ENCODE measurements around the gene RAD51AP2.

RAD51AP2 gene

DNA sequence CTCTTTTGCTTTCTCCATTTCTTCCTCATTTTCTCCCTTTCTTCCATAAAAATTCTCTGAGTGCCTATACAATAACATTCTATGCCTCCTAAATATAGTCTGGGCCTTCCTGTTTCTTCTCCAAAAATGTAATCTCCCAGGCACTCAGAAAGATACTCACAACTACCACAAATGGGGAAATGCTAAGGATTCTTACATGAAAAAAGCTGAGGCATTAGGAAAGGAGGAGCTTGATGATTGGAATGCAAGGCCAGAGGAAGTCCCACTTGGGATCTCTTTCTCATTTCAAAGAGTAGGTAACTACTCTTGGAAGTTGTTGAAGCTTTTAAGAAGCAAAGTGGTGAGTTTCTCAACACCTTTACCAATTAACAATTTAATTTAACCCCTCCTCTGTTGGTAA, 25.6 kb upstream of the RAD51AP2 start:
- Histone ChIP-seq H3K27ac (ENCODE audit: low read length) (no peak overlapping the region), H3K4me1 (ENCODE audit: control insufficient read depth in 1 of 2, insufficient read depth in 2 of 2, low read length in 2 of 2) (peaks cover 0 to 25% of the 10 kb centered on the region in 2 donors)

DNA sequence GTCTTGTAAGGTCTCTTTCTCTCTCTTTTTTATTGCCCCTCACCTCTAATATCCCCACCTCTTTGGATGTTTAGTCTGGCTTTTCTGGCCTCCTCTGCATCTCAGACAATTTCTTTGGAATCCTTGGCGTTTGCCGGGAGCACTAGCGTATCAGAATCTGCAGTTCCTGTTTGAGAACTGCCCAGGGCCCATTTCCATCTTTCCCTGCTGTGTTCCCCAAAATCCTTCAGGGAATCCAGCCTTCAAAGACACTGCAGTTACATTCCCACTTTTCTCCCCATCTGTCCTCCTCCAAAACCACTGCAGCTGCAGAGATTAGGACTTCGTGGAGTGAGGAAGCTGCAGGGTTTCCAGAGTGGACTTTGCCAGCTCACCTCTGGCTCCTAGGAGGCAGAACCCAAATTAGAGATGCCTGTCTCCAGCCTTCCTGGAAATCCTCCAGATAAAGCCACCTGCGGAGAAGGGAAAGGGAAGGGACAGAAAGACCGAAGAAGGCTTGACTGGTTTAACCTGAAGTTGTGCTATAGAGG, 25.0 kb upstream of the RAD51AP2 start:
- Histone ChIP-seq H3K27ac (ENCODE audit: low read length) (no peak overlapping the region), H3K4me3 (ENCODE audit: low read depth in 1 of 2, low read length in 2 of 2) (no peak overlapping the region), H3K4me1 (ENCODE audit: control insufficient read depth in 1 of 2, insufficient read depth in 2 of 2, low read length in 2 of 2) (peaks cover 0 to 28% of the 10 kb centered on the region in 2 donors), H3K27me3 (ENCODE audit: low read depth, low read length) (peaks cover 16% of the 10 kb centered on the region), H3K9me3 (ENCODE audit: control insufficient read depth in 1 of 2, low read length in 2 of 2) (no peaks in the 10 kb centered on the region), H3K36me3 (ENCODE audit: control insufficient read depth in 1 of 2, insufficient read depth in 2 of 2, low read length in 2 of 2) (no peaks in the 10 kb centered on the region)

More for the DNA sequence above, 25.6 kb upstream of the RAD51AP2 start:
- Histone ChIP-seq H3K9me3 (ENCODE audit: control insufficient read depth in 1 of 2, low read length in 2 of 2) (no peaks in the 10 kb centered on the region), H3K27me3 (ENCODE audit: low read depth, low read length) (peaks cover 11% of the 10 kb centered on the region), H3K36me3 (ENCODE audit: control insufficient read depth in 1 of 2, insufficient read depth in 2 of 2, low read length in 2 of 2) (no peaks in the 10 kb centered on the region), H3K4me3 (ENCODE audit: low read depth in 1 of 2, low read length in 2 of 2) (no peak overlapping the region)

DNA sequence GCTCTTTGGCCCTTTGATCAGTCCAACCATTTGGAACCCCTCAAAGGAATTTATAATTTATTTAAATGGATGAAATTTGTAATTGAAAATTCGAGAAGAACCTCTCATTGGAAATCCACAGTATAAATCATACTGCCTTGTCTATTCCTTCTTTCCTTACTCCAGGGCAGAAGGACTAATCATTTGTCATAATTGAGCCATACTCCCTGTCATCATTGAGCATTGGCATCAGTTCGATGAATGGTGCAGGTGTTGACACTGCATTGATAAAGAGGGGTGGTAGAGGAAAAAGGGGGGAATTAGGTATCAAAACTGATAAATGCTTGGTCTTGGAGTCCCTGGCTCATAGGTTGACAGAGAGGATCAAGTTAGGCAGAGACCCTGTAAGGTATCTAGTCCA, 24.2 kb upstream of the RAD51AP2 start:
- Histone ChIP-seq H3K4me3 (ENCODE audit: low read depth in 1 of 2, low read length in 2 of 2) (no peak overlapping the region), H3K4me1 (ENCODE audit: control insufficient read depth in 1 of 2, insufficient read depth in 2 of 2, low read length in 2 of 2) (peaks cover 0 to 32% of the 10 kb centered on the region in 2 donors), H3K36me3 (ENCODE audit: control insufficient read depth in 1 of 2, insufficient read depth in 2 of 2, low read length in 2 of 2) (no peaks in the 10 kb centered on the region), H3K27ac (ENCODE audit: low read length) (no peak overlapping the region), H3K27me3 (ENCODE audit: low read depth, low read length) (peaks cover 21% of the 10 kb centered on the region), H3K9me3 (ENCODE audit: control insufficient read depth in 1 of 2, low read length in 2 of 2) (no peaks in the 10 kb centered on the region)

DNA sequence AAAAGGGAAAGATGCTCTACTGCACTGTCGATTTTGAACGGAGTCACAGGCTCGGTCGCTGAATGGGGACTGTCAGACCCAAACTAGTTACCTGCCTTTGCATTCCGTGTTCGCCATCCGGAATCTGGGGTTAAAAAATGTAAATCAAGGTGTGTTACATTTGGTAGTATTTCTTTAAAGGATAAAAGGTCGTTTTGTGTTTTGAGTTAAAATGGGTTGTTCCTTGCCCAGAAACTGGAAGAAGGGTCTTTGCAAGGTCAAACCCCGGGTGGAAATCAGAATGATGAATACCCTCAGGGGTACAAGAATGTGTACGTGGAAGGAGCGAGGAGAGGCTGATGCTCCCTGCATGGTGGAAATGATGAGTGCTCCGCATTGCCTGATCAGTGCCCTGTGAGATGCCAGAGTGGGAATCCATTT, 23.3 kb upstream of the RAD51AP2 start:
- Histone ChIP-seq H3K27ac (ENCODE audit: low read length) (no peak overlapping the region), H3K9me3 (ENCODE audit: control insufficient read depth in 1 of 2, low read length in 2 of 2) (no peaks in the 10 kb centered on the region), H3K36me3 (ENCODE audit: control insufficient read depth in 1 of 2, insufficient read depth in 2 of 2, low read length in 2 of 2) (no peaks in the 10 kb centered on the region), H3K27me3 (ENCODE audit: low read depth, low read length) (peaks cover 21% of the 10 kb centered on the region), H3K4me3 (ENCODE audit: low read depth in 1 of 2, low read length in 2 of 2) (peak overlapping the region; percentile 59 to 82), H3K4me1 (ENCODE audit: control insufficient read depth in 1 of 2, insufficient read depth in 2 of 2, low read length in 2 of 2) (peaks cover 0 to 32% of the 10 kb centered on the region in 2 donors)

DNA sequence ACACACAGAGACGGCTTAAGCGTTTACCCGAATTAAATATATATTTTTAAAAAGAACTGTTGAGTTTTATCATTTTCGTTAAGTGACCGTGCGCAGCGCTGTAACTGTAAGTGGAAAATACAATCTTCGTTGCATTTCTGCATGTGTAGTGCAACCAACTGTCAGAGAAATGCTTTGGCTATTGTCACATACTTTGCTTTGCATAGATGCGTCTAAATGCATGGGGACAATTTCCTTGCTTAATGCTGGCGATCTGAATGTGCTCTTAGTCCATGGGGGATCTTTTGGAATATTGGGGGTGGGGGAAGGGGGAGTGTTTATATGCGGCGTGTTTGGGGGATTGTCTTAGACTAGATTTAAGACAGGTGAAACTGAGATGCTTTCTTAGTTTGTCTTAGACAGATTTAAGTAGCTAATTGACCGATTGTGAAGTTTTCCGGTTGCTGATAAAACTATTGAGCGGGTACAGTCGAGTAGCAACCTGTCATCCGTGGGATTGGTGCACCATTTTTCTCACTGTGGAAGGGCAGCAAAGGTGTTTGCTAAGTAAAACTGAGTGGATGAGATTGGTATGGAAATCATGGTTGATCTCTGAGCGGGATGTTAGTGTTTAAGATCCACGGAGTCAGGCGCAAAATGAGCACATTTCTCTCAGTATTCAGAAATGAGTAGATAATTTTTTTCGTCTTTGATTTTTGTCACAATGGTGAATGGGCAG, 22.7 kb upstream of the RAD51AP2 start:
- Histone ChIP-seq H3K36me3 (ENCODE audit: control insufficient read depth in 1 of 2, insufficient read depth in 2 of 2, low read length in 2 of 2) (no peaks in the 10 kb centered on the region), H3K9me3 (ENCODE audit: control insufficient read depth in 1 of 2, low read length in 2 of 2) (no peaks in the 10 kb centered on the region), H3K4me3 (ENCODE audit: low read depth in 1 of 2, low read length in 2 of 2) (peak overlapping the region; percentile 59 to 82), H3K27me3 (ENCODE audit: low read depth, low read length) (peaks cover 21% of the 10 kb centered on the region), H3K27ac (ENCODE audit: low read length) (no peak overlapping the region), H3K4me1 (ENCODE audit: control insufficient read depth in 1 of 2, insufficient read depth in 2 of 2, low read length in 2 of 2) (peaks cover 0 to 32% of the 10 kb centered on the region in 2 donors)

DNA sequence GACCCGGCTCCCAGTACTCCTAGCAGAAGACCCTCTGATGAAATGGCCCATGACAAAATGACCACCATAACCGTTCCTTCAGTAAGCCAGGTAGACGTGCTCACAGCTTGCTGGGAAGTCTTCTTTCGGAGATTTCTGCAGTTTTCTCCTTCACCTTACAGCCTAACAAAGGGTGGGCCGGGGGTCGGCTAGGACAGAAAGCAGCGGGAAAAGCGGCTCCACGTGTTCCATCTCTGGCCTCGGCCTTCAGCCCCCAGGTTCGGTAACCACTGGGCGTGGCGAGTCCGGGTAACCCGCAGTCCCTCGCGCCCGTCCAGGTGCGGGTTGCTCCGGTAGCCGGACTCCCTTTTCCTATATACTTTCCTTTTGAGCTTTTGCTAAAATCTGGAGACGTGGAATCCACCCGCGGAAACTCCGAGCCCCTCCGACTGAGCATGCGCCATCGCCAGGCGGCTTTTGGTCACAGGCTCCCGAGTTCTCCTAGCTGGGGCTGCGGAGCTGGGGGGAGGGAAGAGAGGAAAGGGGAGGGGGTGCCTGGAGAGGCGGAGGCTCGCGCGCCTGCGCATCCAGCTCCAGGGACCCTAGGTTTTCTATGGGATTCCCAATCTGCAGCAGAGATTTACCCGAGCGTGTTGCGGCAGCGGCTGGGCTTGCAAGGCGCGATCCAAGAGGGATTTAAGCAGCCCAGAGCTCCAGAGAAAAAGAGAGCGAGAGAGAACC, 22.0 kb upstream of the RAD51AP2 start, which contains the start of gene VSNL1:
VSNL1 (plus strand) TSS at position 604 of the 720 bp plus-strand sequence. CDS start 51,379 bp downstream, outside the sequence.
- Histone ChIP-seq H3K9me3 (ENCODE audit: control insufficient read depth in 1 of 2, low read length in 2 of 2) (no peaks in the 10 kb centered on the region), H3K27me3 (ENCODE audit: low read depth, low read length) (peaks cover 21% of the 10 kb centered on the region), H3K4me3 (ENCODE audit: low read depth in 1 of 2, low read length in 2 of 2) (peak within 1 kb of the TSS; percentile 59 to 82), H3K4me1 (ENCODE audit: control insufficient read depth in 1 of 2, insufficient read depth in 2 of 2, low read length in 2 of 2) (peaks cover 0 to 32% of the 10 kb centered on the region in 2 donors), H3K27ac (ENCODE audit: low read length) (no peak within 1 kb of the TSS), H3K36me3 (ENCODE audit: control insufficient read depth in 1 of 2, insufficient read depth in 2 of 2, low read length in 2 of 2) (no peaks in the 10 kb centered on the region)

DNA sequence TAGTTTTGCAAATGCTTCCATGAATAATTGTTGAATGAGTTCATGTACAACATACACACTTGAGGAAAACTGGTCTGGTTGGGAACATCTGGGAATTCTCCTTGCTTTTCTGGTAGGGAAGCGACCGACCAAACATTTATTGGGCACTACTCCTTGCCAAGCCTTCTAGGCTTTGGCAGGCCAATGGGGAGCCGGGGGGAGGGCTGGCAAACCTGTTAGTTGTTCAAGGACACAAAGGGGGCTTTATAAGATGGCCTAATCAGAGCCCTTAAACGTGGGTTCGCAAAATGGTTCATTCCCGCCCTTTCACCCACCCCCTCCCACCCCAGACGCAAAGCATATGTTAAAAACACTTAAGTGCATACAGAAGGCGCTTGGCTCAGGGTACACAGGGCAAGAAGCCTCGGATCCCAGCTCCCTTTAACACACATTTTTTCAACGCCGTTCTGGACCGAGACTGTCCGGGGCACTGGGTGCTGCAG, 21.4 kb upstream of the RAD51AP2 start:
- Histone ChIP-seq H3K4me3 (ENCODE audit: low read depth in 1 of 2, low read length in 2 of 2) (peak overlapping the region; percentile 59 to 82), H3K27ac (ENCODE audit: low read length) (no peak overlapping the region), H3K9me3 (ENCODE audit: control insufficient read depth in 1 of 2, low read length in 2 of 2) (no peaks in the 10 kb centered on the region), H3K4me1 (ENCODE audit: control insufficient read depth in 1 of 2, insufficient read depth in 2 of 2, low read length in 2 of 2) (peaks cover 0 to 32% of the 10 kb centered on the region in 2 donors), H3K27me3 (ENCODE audit: low read depth, low read length) (peaks cover 21% of the 10 kb centered on the region), H3K36me3 (ENCODE audit: control insufficient read depth in 1 of 2, insufficient read depth in 2 of 2, low read length in 2 of 2) (no peaks in the 10 kb centered on the region)

DNA sequence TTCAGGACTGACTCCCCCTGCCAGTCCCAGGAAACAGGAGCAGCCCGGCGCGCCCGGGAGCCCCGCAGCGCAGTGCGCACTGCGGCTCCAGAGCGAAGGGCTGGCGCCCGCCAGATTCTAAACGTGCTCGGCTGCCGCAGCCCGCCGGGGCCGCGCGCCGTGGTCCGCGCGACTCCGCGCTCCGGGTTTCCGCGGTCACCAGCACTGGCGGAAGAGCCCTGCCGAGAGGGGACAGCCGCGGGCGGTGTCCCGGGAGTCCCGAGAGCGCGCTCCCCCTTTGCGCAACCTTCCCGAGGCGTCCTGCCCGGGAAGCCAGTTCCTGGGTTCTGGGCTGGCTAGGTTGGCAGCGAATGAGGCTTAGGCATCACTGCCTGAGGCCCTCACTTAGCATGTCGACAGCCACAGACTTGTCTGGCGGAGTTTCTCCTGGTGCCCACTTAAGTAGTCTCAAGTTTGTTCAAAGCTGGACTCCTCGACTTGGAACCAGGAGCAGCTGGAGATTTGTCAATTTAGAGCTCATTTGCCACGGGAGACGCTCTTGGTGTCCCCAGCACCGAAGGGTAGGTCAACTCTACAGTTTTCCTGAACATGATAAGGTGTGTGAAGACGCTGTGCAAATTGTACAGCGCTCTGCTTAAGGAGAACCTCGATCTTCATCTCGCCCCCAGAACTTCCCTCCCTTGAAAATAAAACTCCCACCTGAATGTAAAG, 20.8 kb upstream of the RAD51AP2 start:
- H3K27me3 ChIP-seq (ENCODE audit: low read depth, low read length), result peaks cover 21% of the 10 kb centered on the region
- H3K36me3 ChIP-seq (ENCODE audit: control insufficient read depth in 1 of 2, insufficient read depth in 2 of 2, low read length in 2 of 2), result no peaks in the 10 kb centered on the region
- H3K4me3 ChIP-seq (ENCODE audit: low read depth in 1 of 2, low read length in 2 of 2), result peak overlapping the region; percentile 64 to 82
- H3K4me1 ChIP-seq (ENCODE audit: control insufficient read depth in 1 of 2, insufficient read depth in 2 of 2, low read length in 2 of 2), result peaks cover 0 to 32% of the 10 kb centered on the region in 2 donors
- H3K27ac ChIP-seq (ENCODE audit: low read length), result peak overlapping the region; percentile 33
- no peaks in the 10 kb centered on the region for H3K9me3 ChIP-seq (ENCODE audit: control insufficient read depth in 1 of 2, low read length in 2 of 2)

DNA sequence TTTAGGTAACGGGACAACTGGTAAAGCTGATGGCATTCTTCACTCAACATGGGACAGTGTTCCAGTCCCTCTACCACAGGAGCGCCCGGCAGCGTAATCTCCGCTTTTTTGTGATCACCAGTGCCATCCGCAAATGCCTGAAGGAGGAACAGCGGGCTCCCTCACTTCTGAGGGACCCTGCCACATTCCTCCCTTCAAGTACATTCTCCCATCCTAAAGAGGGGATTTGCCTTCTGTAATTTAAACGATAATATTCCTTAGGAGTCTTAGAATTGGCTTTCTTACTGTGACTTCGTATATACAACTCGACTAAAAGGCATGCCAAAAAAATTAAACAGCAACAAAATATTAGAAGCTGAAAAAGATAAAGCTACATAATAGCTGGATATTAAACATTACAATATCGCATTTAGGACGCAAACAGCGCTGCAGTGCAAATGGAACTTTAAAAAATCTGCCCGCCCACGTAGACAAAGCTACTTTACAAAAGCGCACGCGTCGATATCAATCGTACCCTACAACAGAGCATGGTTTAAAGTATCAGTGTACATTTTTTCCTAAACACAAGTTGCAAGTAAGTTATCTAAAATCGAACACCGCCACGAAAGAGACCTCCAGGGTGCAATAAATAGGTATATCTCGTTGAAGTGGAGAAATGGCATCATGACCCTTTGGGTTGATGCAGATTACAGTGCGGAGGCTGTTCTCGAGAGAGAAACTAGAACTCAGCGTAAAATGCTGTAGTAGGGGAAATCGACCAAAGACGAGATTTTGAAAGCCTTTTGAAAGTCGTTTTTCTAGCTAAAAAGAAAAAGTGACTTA, 20.0 kb upstream of the RAD51AP2 start:
- H3K9me3 ChIP-seq (ENCODE audit: control insufficient read depth in 1 of 2, low read length in 2 of 2), result no peaks in the 10 kb centered on the region
- H3K4me3 ChIP-seq (ENCODE audit: low read depth in 1 of 2, low read length in 2 of 2), result peak overlapping the region; percentile 64 to 82
- H3K36me3 ChIP-seq (ENCODE audit: control insufficient read depth in 1 of 2, insufficient read depth in 2 of 2, low read length in 2 of 2), result no peaks in the 10 kb centered on the region
- no peak overlapping the region for H3K27ac ChIP-seq (ENCODE audit: low read length)
- peaks cover 20% of the 10 kb centered on the region for H3K27me3 ChIP-seq (ENCODE audit: low read depth, low read length)
- H3K4me1 ChIP-seq (ENCODE audit: control insufficient read depth in 1 of 2, insufficient read depth in 2 of 2, low read length in 2 of 2), result peaks cover 0 to 32% of the 10 kb centered on the region in 2 donors

DNA sequence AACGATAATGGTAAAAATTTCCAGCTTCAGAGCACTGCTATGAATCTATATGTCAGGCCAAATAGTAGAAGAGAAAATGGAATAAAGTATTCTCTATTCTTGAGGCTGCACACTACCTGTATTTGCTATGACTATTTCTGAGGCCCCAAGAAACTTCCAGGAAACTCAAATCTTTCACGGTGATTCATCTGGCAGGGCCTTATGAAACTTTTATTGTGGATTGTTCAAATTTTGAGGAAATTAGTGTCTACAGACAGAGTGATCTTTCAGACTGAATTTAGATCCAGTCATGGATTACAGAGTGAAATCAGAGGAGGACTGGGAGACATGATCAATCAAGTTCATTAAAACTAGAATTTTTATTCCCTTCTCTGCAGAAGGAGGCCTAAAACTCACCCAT, 18.2 kb upstream of the RAD51AP2 start:
- no peak overlapping the region for H3K27ac ChIP-seq (ENCODE audit: low read length)
- H3K9me3 ChIP-seq (ENCODE audit: control insufficient read depth in 1 of 2, low read length in 2 of 2), result no peaks in the 10 kb centered on the region
- peaks cover 0 to 29% of the 10 kb centered on the region in 2 donors for H3K4me1 ChIP-seq (ENCODE audit: control insufficient read depth in 1 of 2, insufficient read depth in 2 of 2, low read length in 2 of 2)
- H3K4me3 ChIP-seq (ENCODE audit: low read depth in 1 of 2, low read length in 2 of 2), result no peak overlapping the region
- no peaks in the 10 kb centered on the region for H3K36me3 ChIP-seq (ENCODE audit: control insufficient read depth in 1 of 2, insufficient read depth in 2 of 2, low read length in 2 of 2)
- peaks cover 14% of the 10 kb centered on the region for H3K27me3 ChIP-seq (ENCODE audit: low read depth, low read length)

Data from muscle layer of duodenum (tissue), 2 donors.